ENCODE results near the gene C16orf87.

C16orf87 gene

GRCh38 chr16:46843898-46844642, 13.1 kb upstream of the C16orf87 start:
- no peak for DNase-seq (ENCODE audit: low read depth in 2 of 3, low spot score in 2 of 3)

- DNase-seq (ENCODE audit: low read depth in 2 of 3, low spot score in 2 of 3): no peak
These were observed 11.4 kb upstream of the C16orf87 start for GRCh38 chr16:46842192-46842895.

DNA sequence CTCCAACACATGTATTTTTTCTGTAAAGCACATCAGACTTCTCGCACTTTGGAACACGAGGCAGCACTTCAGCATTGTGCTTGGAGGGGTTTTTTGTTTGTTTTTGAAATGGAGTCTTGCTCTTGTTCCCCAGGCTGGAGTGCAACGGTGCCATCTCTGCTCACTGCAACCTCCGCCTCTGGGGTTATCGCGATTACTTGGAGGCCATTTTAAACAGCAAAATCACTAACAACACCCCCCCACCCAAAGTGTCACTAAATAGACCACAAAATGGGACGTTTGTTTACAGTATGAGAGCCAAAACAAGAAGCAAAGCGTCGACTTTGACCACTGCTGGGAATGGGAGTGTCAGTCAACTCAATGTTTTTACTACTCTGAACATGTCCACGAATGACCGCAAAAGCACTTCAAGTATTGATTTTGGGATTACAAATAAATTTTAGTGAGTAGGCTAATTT, 9.0 kb upstream of the C16orf87 start:
- DNase-seq (ENCODE audit: low read depth in 2 of 3, low spot score in 2 of 3): no peak

GRCh38 chr16:46836534-46837530, 5.9 kb upstream of the C16orf87 start:
- no peak for DNase-seq (ENCODE audit: low read depth in 2 of 3, low spot score in 2 of 3)

DNA sequence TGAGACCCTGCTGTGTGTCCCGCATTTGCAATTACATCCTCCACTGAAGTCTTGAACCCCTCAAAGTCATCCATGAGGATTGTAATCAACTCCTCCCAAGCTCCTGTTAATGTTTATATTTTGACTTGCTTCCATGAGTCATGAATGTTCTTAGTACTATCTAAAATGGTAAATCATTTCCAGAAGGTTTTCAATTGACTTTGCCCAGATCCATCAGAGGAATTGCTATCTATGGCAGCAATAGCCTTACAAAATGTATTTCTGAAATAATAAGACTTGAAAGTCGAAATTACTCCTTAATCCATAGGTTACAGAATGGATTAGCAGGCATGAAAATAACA, 2.5 kb upstream of the C16orf87 start:
- no peak for DNase-seq (ENCODE audit: low read depth in 2 of 3, low spot score in 2 of 3)

DNA sequence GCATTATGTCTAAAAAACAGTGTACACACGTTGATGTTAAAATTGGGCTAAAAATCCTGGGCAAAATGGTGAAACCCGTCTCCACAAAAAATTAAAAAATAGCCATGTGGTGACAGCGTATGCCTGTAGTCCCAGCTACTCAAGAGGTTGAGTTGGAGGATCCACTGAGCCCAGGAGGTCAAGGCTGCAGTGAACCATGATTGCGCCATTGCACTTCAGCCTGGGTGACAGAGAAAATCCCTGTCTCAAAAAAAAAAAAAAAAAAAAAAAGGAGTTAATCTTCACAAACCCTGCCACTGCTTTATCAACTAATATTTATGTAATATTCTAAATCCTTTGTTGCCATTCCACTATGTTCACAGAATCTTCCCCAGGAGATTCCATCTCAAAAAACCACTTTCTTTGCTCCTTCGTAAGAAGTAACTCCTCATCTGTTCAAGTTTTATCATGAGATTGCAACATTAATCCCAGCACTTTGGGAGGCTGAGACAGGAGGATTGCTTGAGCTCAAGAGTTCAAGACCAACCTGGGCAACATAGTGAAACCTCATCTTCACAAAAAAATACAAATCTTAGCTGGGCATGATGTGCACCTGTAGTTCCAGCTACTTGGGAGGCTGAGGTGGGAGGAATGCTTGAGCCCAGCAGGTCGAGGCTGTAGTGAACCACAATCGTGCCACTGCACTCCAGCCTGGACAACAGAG, 1.9 kb upstream of the C16orf87 start:
- DNase-seq (ENCODE audit: low read depth in 2 of 3, low spot score in 2 of 3): no peak

GRCh38 chr16:46830417-46830901, 521 bp downstream of the C16orf87 start:
- peak in 1 of 3 experiments; percentile 11 for DNase-seq (ENCODE audit: low read depth in 2 of 3, low spot score in 2 of 3)

DNA sequence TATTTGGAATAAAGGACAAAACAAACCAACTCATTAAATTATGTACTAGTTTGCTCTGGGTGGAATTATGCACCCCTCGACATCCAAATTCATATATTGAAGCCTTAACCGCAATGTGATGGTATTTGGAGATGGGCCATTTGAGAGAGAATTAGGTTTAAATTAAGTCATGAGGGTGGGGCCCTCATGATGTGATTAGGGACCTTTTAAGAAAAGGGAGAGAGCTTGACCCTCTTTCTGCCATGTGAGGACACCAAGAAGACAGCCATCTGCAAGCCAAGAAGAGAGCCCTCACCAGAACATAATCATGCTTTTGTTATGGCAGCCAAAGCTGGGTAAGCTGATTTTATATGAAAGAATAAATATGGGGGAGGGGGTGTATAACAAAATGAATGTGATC, 2.0 kb downstream of the C16orf87 start:
- no peak for DNase-seq (ENCODE audit: low read depth in 2 of 3, low spot score in 2 of 3)

DNA sequence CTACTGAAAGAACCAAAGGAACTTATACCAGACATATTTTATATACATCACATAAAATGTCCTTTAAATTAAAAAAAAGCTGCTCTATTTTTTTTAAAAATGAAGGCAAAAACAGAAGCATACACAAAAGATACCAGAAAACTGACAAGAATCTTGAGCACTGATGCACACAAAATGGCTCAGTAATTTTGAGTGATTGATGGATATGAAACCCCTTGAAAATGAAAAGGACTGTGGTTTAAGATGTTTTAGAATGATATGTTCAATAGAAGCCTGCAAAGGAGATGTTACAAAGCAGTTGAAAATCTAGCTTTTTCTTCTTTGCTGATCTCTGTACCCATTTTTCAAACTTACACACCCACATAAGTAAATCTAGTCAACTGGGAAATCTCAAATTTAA, 2.7 kb downstream of the C16orf87 start:
- no peak for DNase-seq (ENCODE audit: low read depth in 2 of 3, low spot score in 2 of 3)

DNA sequence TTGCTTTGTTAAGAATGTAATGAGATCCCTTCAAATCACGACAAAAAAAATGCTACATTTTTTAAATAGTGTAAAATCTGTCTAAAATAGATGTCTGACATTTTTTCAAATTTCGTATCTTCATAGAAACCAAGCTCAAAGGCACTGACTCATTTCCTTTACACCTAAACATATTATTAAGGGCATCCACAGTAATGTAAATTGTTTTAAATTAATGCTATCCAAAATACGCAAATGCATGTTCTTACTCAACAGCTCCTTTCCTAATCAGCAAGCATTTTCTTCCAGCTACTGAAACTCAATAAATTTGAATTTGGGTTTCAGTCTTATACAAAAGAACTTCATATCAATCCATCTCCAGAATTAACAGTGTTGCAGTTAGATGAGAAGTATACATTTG, 4.3 kb downstream of the C16orf87 start:
- no peak for DNase-seq (ENCODE audit: low read depth in 2 of 3, low spot score in 2 of 3)

GRCh38 chr16:46822270-46822669, 8.7 kb downstream of the C16orf87 start:
- no peak for DNase-seq (ENCODE audit: low read depth in 2 of 3, low spot score in 2 of 3)

DNA sequence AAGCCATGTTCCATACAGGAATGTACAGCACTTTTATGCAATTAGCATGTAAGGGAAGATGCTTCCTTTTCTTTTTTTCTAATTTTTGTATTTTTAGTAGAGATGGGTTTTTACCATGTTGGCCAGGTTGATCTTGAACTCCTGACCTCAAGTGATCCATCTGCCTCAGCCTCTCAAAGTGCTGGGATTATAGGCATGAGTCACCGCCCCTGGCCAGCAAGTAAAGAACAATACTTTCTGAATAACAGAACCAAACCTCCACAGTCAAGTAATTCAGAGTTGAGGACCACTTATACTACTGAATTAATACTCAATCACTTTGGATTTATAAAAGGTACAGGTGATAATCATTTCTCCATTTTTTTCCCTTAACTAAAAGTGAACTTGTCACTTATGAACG, 13.0 kb downstream of the C16orf87 start:
- no peak for DNase-seq (ENCODE audit: low read depth in 2 of 3, low spot score in 2 of 3)

DNA sequence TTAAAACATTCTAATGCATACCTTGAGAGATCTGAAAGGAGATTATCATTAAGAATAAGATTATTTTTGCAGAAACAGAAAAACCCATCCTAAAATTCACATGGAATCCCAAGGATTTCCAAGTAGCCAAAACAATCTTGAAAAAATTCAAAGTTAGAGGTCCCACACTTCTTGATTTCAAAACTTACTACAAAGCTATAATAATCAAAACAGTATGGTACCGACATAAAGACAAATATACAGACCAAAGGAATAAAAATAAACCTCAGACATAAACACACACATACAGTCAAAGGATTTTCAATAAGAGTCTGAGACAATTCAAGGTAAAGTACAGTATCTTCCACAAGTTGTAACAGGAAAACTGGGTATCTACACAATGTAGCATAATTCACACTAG, 16.2 kb downstream of the C16orf87 start:
- no peak for DNase-seq (ENCODE audit: low read depth in 2 of 3, low spot score in 2 of 3)

DNA sequence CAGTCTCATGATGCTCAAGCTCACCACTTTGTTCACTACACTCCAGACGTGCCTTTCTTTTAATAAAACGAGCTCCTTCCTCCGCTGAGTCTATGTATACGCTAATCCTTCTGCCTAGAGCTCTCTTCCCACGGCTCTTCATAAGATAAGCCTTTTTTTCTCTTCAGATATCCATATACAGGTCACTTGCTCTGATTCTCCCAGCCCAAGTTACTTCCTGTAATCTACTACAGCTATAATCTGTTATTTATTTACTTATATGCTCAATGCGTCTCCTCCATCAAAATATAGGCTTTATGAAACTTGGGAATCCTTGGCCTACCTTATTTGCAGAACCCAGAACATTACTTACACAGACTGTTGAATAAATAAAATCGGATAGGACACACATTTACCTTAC, 17.4 kb downstream of the C16orf87 start:
- no peak for DNase-seq (ENCODE audit: low read depth in 2 of 3, low spot score in 2 of 3)

DNA sequence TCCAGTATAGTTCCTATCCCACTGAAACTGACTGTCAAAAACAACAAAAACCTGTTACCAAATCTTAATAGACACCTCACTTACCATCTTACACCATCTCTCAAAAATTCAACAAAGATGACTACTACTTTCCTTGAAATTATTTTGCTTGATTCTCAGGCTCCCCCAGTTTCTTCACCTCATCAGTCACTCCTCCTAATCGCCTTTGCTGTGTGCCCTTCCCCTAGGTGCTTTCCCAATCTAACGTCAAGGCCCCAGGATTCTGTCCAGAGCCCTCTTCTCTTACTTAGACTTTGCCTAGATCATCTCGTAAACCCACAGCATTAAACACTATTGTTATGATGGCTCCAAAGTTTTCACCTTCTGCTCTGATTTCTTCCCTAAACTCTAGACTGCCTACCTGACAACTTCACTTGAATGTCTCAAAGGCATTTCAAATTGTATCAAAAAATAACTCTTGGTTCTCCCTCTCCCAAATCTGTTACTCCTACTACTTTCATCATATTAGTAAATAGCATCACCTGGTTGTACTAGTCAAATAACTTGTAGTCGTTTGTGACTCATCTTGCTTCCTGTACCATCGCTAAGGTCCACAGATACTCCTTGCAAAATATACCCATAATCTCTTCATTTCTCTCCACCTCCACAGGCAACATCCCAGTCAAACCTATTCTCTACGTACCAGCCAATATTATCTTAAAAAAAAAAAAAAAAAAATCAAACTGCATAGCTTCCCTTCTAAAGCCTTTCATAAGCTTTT, 18.0 kb downstream of the C16orf87 start:
- no peak for DNase-seq (ENCODE audit: low read depth in 2 of 3, low spot score in 2 of 3)

GRCh38 chr16:46811682-46812081, 19.3 kb downstream of the C16orf87 start:
- no peak for DNase-seq (ENCODE audit: low read depth in 2 of 3, low spot score in 2 of 3)

- no peak for DNase-seq (ENCODE audit: low read depth in 2 of 3, low spot score in 2 of 3)
These were observed 22.0 kb downstream of the C16orf87 start for GRCh38 chr16:46808997-46809396.

GRCh38 chr16:46807336-46807735, 23.6 kb downstream of the C16orf87 start:
- DNase-seq (ENCODE audit: low read depth in 2 of 3, low spot score in 2 of 3): no peak

DNA sequence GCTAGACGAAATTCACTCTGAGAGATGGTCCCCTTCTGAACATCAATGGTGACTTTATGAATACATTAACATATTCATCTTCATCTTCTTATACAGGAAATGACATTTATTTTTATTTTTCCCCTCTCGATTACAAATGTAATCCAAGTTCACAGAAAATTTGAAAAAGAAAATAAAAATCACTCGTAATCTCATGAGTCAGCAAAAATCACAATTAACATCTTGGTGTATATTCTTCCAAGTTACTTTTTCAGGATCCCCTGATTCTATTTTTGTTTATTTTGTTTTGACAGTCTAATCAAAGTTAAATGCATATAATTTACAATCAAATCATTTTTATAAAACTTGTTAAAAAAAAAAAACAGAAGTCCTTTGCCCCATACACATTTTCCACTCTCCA, 27.6 kb downstream of the C16orf87 start:
- DNase-seq (ENCODE audit: low read depth in 2 of 3, low spot score in 2 of 3): no peak

DNA sequence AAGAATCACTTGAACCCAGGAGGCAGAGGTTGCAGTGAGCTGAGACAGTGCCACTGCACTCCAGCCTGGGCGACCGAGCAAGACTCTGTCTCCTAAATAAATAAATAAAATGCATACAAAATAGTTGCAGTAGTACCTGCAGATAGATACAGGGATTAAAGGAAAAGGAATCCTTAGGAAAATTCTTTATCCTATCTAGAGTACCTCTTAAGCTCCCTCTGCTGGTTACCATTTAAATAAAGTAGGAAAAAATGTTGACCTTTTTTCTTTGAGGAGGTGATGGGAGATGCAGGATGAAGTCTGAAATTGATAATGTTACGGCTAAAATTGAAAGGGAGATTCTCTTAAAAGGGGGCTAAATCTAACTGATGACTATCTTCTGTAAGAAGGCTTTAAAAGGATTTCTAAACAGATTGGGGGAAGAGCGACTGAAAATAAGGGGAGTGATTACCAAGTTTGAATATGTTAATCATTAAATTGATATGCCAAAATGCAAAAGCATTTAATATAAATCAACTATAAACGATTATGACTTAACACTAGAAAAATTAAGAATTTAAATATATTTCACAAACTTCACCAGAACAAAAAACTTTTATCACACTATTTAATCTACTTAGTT, 29.4 kb downstream of the C16orf87 start:
- DNase-seq (ENCODE audit: low read depth in 2 of 3, low spot score in 2 of 3): no peak
